SH-SY5Y (cell line): Measurements from ENCODE around the gene NFAT5.

Experiments used
- GATA2 ChIP-seq: IDR thresholded peaks from 2 replicates; pipeline ENCODE4 v1.6.1; 2011; ENCODE audit warnings: mild to moderate bottlenecking, low read depth, low read length
- GATA3 ChIP-seq: IDR thresholded peaks from 2 replicates; pipeline ENCODE4 v1.6.1; 2011; ENCODE audit warnings: low read depth, mild to moderate bottlenecking, low read length, moderate library complexity

- TF ChIP-seq GATA3 (no peak), GATA2 (no peak)
Observed at GRCh38 chr16:69712277-69712676, 146.5 kb downstream of the NFAT5 start.
